Skin epidermis (tissue), 12 donors: ENCODE data around the gene RGL1.

Source experiments
- H3K27ac ChIP-seq, 21 experiments: fragments of 200-600 bp; sonication (generic) in 11 of 21; one replicate each; pipeline ENCODE4 v1.5.0; 2020; ENCODE audit warnings: mild to moderate bottlenecking in 3 of 21, inconsistent platforms in 2 of 21, moderate library complexity in 2 of 21
- H3K4me3 ChIP-seq, 7 experiments: fragments of 200-600 bp; sonication (generic) in 2 of 7; one replicate each; pipeline ENCODE4 v1.5.0; 2020; ENCODE audit warnings: inconsistent platforms in 2 of 7, mild to moderate bottlenecking in 2 of 7, moderate library complexity in 1 of 7

The RGL1 gene

GRCh38 chr1:183882335-183883167 is 77.6 kb downstream of the RGL1 start:
- peak overlapping the region in 14 of 21 experiments; percentile 6 to 68 (median 37) for H3K27ac ChIP-seq
- no peak overlapping the region for H3K4me3 ChIP-seq

- no peak overlapping the region for H3K4me3 ChIP-seq
- H3K27ac ChIP-seq, result peak overlapping the region in 7 of 21 experiments; percentile 10 to 68 (median 38)
Measured at GRCh38 chr1:183883623-183884022, 78.7 kb downstream of the RGL1 start.

GRCh38 chr1:183884526-183884925 is 79.6 kb downstream of the RGL1 start:
- peak overlapping the region in 2 of 21 experiments; percentile 23 to 43 for H3K27ac ChIP-seq

DNA sequence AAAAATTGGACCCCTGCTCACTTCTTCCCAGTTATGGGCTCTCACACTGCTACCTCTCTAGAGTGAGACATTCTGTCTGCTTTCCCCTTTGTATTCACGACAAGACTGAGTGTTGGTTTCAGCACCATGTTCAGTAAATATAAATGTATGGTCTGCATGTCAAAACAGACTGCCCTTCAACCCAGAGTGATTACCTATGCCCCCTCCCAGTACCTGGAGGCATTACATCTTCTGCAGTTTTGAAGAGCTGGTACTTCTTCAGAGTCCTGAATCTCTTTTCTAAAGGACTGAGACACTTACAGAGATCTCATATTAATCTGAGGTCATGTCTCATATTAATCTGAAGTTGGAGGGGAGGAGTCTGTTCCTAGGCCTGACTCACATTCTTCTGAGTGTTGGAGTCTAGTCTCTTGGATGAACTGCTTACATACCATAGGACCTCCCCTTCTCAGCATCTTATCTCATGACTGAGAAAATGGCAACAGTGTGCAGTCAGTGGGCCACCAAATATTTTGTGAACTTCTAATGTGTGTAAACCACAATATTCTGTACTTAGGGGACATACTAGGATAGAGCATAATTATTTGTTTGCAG is 80.3 kb downstream of the RGL1 start:
- Histone ChIP-seq H3K27ac (peak overlapping the region in 2 of 21 experiments; percentile 4 to 43), H3K4me3 (no peak overlapping the region)

More at GRCh38 chr1:183884526-183884925, 79.6 kb downstream of the RGL1 start:
- no peak overlapping the region for H3K4me3 ChIP-seq

DNA sequence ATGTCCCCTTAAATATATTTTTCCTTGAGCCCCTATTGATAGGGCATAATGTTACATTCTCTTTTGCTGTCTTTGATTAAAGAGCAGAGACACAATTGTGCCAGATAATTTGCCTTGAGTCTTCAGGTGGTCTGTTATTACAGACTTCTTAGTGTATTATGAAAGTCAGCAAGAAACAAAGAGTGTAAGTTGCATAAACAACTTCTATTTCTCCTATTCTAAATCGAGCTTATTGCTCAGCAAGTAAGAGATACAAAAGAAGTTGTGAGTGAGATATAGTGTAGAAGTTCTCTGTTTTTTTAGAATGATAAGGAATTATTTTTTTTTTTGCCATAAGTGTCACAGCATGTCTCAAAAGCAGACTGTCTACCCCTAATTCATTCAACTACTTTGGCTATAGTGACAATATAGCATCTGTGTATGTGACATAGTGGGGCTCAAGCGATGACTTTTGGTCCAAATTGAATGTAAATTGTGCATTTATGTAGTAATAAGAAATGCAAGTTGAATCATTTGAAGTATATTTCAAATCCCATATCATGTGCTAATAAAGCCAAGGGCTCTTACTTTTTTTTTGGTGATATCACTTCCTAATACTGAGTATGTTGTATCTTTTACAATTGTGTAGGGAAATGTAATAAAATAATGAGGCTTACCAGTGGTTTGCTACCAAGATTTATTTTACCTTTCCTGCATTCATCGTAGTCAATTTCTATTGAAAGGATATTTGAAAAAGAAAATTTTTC is 81.3 kb downstream of the RGL1 start:
- Histone ChIP-seq H3K4me3 (no peak overlapping the region), H3K27ac (peak overlapping the region in 1 of 21 experiments; percentile 3)

- Histone ChIP-seq H3K27ac (peak overlapping the region in 3 of 21 experiments; percentile 3 to 52 (median 7)), H3K4me3 (no peak overlapping the region)
Measured at GRCh38 chr1:183886853-183887252, 81.9 kb downstream of the RGL1 start.

GRCh38 chr1:183887826-183888819 is 83.2 kb downstream of the RGL1 start:
- H3K27ac ChIP-seq, result peak overlapping the region in 4 of 21 experiments; percentile 16 to 52 (median 32)
- no peak overlapping the region for H3K4me3 ChIP-seq

- Histone ChIP-seq H3K4me3 (no peak overlapping the region), H3K27ac (peak overlapping the region in 2 of 21 experiments; percentile 8 to 52)
Measured at GRCh38 chr1:183889095-183889494, 84.2 kb downstream of the RGL1 start.

DNA sequence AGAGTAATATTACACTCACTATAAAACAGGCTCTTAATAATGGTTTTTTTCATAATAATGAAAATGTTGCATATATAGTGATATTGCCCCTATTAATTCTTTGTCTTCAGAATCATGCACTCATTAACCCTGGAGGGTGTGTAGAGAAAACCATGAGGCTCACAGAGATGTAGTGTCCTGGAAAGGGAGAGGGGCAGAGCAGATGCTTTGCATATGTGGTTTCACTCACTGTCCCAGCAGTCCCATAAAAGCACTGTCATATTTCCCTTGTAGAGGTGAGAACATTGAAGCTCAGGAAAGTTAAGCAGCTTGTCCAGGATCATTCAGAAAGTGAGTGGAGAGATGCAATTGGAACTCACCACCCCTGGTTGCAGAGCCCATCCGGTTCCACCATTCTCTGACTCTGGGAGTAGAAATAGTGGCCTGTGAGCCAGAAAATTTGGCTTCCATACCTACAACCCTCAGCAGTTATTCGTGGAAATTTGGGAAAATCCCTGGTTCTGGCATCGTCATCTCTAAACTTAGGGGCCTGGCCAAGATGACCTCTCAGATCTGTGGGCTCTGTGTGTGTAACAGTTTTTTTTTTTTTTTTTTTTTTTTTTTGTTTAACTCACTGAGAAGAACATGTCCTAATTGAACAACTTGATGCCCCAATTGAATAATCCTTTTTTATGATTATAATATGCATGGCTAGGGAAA is 86.4 kb downstream of the RGL1 start:
- H3K4me3 ChIP-seq, result no peak overlapping the region
- H3K27ac ChIP-seq, result no peak overlapping the region

GRCh38 chr1:183892351-183892793 is 87.5 kb downstream of the RGL1 start:
- H3K27ac ChIP-seq, result peak overlapping the region in 1 of 21 experiments; percentile 9
- H3K4me3 ChIP-seq, result no peak overlapping the region

GRCh38 chr1:183893561-183894289 is 88.8 kb downstream of the RGL1 start:
- Histone ChIP-seq H3K4me3 (no peak overlapping the region), H3K27ac (peak overlapping the region in 1 of 21 experiments; percentile 10)

- no peak overlapping the region for H3K27ac ChIP-seq
- H3K4me3 ChIP-seq, result no peak overlapping the region
Measured at GRCh38 chr1:183894290-183894565, 89.3 kb downstream of the RGL1 start.

- H3K27ac ChIP-seq, result peak overlapping the region in 1 of 21 experiments; percentile 4
Measured at GRCh38 chr1:183896466-183897048, 91.6 kb downstream of the RGL1 start.

GRCh38 chr1:183898001-183898396 is 93.1 kb downstream of the RGL1 start:
- Histone ChIP-seq H3K4me3 (no peak overlapping the region), H3K27ac (no peak overlapping the region)

More at GRCh38 chr1:183896466-183897048, 91.6 kb downstream of the RGL1 start:
- H3K4me3 ChIP-seq, result no peak overlapping the region

DNA sequence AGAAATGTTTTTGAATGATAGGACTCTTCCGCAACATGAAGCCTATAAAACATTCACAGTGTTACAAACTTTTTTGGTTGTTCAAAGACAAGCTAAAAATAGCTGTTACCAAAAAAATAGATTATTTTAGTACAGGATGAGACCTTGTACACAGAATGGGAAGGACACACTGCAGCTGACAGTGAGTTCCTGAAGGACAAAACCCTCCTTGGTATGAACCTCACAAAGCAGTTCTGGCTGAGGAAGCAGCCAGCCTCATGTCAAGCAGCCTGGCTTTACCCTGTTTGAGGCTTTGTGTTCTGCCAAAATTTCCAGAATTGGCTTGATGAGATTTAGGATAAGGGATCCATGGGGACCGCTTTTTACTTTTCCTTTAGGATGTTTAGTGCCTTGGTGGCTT is 93.7 kb downstream of the RGL1 start:
- Histone ChIP-seq H3K27ac (no peak overlapping the region), H3K4me3 (no peak overlapping the region)

- no peak overlapping the region for H3K4me3 ChIP-seq
- H3K27ac ChIP-seq, result peak overlapping the region in 1 of 21 experiments; percentile 59
Measured at GRCh38 chr1:183901748-183902330, 96.9 kb downstream of the RGL1 start.

DNA sequence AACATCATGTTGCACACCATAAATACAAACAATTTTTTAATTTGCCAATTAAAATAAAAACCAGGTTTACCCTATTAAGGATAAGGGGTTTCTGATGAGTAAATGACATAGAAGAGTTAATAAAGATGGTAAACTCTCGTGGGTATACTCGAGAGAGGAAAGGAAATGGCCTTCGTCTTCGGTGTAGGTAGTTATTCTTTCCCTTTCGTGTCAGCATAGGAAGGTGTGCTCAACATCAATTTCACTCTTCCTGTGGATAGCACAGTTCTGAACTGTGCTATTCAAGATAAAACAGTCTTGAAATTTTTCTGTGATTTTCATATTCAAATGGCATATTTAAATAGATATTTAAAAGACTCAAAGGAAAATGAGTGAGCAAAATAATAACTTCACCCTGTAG is 98.2 kb downstream of the RGL1 start:
- no peak overlapping the region for H3K4me3 ChIP-seq
- no peak overlapping the region for H3K27ac ChIP-seq
